GM10266 (cell line): ENCODE results near the gene CYP1B1.

ENCODE experiments used
- DNase-seq: peaks from one replicate; pipeline ENCODE4 v3.0.0; 2012; ENCODE audit errors: extremely low spot score
- TF ChIP-seq, protein P1 (sequence below): IDR thresholded peaks from 2 replicates; pipeline ENCODE4 v1.5.1; 2012; ENCODE audit warnings: mild to moderate bottlenecking, low read depth; ENCODE audit not compliant: control insufficient read depth, insufficient read depth; ENCODE audit errors: missing control alignments

The CYP1B1 gene

DNA sequence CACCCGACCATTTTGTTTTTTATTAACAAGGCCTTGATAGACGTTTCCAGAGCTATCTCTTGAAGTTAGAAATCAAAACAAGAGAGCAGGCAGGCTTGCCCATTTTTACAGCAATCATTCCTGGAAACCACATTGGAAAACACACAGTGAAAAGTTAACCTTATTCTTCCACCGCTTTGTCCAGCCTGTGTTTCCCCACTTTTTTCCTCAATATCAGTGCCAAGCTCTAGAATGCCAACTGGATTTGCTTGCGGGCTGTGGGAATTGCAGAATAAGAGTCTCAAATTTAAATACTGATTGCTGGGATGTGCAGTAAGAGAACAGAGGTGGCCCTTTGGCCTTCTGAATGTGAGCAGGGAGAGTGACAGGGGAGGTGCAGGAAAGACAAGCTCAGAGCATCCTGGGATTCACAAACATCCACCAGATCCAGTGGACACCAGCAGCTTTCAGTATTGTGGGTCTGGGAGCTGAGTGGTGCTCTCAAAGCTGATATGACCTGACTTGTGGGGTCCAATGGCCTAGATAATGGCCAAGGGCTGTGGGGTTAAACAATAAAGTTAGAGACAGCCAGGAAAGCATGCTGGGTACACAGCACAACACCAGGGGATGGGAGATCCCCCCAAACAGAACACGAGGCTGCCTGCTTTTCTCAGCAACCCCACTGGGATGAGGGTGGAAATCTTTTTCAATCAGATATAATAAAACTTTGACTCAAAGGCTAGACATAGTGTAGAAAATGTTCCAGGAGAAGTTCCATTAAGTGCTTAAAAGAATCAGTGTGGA lies 15.5 kb downstream of the CYP1B1 start:
- no peak for DNase-seq

DNA sequence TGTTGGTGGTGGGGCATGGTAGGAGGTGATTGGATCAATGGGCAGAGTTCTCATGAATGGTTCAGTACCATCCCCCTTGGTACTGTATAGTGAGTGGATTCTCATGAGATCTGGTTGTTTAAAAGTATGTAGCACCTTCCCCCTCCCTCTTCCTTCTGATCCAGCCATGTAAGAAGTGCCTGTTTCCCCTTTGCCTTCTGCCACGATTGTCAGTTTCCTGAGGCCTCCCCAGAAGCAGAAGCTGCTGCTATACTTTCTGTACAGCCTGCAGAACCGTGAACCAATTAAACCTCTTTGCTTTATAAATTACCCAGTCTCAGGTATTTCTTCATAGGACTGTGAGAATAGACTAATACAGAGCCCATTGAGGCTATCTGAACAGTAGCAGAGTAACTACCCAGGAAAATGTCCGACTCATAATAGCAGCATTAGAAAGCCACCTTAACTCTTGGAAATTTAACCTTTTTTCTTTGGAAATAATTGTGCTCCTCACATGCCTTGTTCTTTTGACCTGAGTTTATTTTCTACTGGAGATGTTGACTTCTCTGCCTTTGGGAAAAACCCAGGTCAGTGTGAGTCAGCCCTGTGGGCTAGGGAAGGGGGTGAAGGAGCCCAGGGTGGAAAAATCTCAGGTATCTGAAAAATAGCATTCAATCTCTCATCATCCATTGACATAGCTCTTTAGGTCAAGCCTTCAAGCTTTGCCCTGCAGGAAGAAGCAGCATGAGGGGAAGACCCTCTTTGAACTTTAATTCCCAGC lies 18.1 kb downstream of the CYP1B1 start:
- no peak for DNase-seq

More for the DNA sequence above, 15.5 kb downstream of the CYP1B1 start:
- TF ChIP-seq, protein P1, sequence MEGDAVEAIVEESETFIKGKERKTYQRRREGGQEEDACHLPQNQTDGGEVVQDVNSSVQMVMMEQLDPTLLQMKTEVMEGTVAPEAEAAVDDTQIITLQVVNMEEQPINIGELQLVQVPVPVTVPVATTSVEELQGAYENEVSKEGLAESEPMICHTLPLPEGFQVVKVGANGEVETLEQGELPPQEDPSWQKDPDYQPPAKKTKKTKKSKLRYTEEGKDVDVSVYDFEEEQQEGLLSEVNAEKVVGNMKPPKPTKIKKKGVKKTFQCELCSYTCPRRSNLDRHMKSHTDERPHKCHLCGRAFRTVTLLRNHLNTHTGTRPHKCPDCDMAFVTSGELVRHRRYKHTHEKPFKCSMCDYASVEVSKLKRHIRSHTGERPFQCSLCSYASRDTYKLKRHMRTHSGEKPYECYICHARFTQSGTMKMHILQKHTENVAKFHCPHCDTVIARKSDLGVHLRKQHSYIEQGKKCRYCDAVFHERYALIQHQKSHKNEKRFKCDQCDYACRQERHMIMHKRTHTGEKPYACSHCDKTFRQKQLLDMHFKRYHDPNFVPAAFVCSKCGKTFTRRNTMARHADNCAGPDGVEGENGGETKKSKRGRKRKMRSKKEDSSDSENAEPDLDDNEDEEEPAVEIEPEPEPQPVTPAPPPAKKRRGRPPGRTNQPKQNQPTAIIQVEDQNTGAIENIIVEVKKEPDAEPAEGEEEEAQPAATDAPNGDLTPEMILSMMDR: no peak

DNA sequence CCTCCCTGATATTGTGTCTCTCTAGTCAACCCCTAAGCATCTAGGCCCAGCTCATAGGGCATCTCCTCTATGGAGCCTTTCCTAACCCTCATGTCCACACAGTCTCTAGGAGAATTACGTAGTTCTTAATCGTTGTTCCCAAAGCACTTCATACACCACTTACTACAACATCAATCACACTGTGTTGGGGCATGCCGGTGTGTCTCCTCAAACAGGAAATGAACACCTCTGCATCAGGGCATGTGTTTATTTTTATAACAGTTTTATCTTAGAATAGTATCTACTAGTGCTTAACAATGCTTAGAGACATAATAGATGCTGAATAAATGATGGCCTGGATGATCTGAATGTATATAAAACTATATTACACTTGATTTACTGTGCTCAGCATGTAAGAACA lies 19.7 kb downstream of the CYP1B1 start:
- no peak for DNase-seq
- TF ChIP-seq, protein P1: no peak

More for the DNA sequence above, 18.1 kb downstream of the CYP1B1 start:
- TF ChIP-seq, protein P1: no peak

DNA sequence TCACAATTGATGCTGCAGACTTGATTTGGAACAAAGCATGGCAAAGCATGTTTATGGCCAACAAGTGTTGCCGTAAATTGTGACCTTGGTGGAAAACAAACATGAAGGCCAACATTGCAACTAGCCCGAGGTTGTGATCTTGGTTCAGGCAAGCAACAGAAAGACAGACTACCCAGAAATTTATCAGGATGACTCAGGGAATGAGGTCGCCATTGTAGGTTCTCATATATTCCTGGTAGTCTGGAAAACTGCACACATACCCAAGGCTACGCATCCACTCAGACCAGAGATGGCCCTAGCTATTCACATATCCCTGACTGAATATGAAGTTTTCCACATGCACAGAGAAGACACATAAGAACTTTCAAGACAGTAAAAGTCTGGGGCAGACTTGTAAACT lies 30.1 kb downstream of the CYP1B1 start:
- TF ChIP-seq, protein P1: no peak
- no peak for DNase-seq

DNA sequence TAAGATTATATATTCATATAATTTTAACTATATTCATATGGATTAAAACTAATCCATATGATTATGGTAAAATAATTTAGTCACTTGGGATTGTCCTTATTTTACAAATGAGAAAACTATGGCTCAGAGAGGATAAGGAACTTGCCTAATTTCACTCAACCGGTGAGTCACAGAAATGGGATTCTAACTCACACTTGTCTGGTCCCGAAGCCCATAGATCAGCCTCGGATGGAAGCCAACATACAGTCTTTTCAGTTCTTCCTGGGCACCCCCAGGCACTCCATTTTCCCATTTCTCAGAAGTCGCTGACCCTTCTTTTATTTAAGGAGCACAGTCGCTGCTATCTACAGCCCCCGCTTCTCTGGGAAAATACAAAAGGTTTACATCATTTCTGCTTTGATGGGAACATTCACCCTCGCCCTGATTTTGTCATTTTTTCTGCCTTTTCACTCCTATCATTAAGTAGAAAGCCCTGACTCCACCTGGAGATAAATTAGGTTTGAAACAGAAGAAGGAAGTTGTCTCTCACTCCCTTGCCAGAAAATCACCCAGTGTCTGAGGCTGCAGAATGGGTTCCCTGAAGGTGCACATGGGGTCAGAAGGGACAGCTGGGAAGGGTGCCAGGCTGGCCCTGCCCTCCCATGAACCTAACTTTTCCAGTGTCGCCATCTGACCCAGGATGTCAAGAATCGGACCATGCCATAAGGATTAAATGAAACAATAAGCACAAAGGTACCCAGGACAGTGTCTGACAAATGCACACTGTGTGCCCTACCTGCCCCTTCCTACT lies 36.6 kb downstream of the CYP1B1 start:
- TF ChIP-seq, protein P1: no peak
- no peak for DNase-seq

DNA sequence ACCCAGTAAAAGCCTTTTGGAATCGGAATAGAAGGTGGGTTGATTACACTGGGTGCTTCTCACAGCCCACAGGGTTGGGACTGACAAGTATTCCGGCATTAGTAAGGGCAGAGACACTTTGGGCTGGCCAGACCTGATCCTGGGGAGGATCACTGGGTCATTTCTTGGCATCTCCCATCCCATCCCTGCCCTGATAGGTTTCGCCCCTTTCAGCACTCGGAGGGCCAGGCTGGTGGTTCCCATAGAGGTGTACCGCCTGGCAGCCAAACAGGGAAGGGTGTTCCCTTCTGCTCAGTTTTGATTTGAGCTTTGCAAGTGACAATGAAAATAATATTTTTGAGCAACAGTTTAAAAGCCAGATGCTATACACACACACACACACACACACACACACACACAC lies 37.3 kb downstream of the CYP1B1 start:
- no peak for DNase-seq

More for the DNA sequence above, 37.3 kb downstream of the CYP1B1 start:
- TF ChIP-seq, protein P1: no peak
